Measurements from ENCODE around the gene SKIDA1. TPM values are rescaled to one million over a fixed set of nuclear protein-coding genes. Genes with fewer than 3 reads are reported as not detected.

Gene SKIDA1
- total RNA-seq, 6 donors from 2014 or later, result under 0.01 to 1.6 (median 0.86) TPM

- Histone ChIP-seq H3K27ac (peak overlapping the region in 1 of 4 donors; percentile 49), H3K4me1 (peaks cover 0 to 18% (median 3%) of the 10 kb centered on the region in 4 donors), H3K4me3 (peak overlapping the region in 3 of 4 donors; percentile 33 to 48 (median 47)), H3K27me3 (peaks cover 0 to 2% (median 0%) of the 10 kb centered on the region in 4 donors), H3K9me3 (no peaks in the 10 kb centered on the region), H3K36me3 (no peaks in the 10 kb centered on the region)
- DNase-seq (peak in 1 of 2 donors; percentile 83), ATAC-seq (ENCODE audit: low FRiP score in 2 of 2) (peak in 1 of 2 donors; percentile 38)
- TF ChIP-seq POLR2A (IDR thresholded peaks at IDR 0.05), result no peak
- no peak for TF ChIP-seq EP300 (IDR thresholded peaks at IDR 0.05)
- WGBS, 2 donors, result 35 to 46% methylated on average over 16 to 31 of the region's 39 CpGs
These were observed 15.0 kb downstream of the SKIDA1 start for GRCh38 chr10:21510241-21511094.

GRCh38 chr10:21509341-21510240 lies 15.9 kb downstream of the SKIDA1 start:
- peak overlapping the region in 3 of 4 donors; percentile 33 to 48 (median 47) for H3K4me3 ChIP-seq
- ATAC-seq (ENCODE audit: low FRiP score in 2 of 2), result peak in 1 of 2 donors; percentile 36
- peak in 1 of 2 donors; percentile 82 for DNase-seq
- 84 to 89% methylated on average over 37 to 58 of the region's 58 CpGs for WGBS, 2 donors
- peaks cover 0 to 2% (median 0%) of the 10 kb centered on the region in 4 donors for H3K27me3 ChIP-seq
- no peaks in the 10 kb centered on the region for H3K9me3 ChIP-seq
- TF ChIP-seq POLR2A (IDR thresholded peaks at IDR 0.05) (no peak), POLR2AphosphoS5 (IDR thresholded peaks at IDR 0.05) (no peak), EP300 (IDR thresholded peaks at IDR 0.05) (no peak), CTCF (IDR thresholded peaks at IDR 0.05) (no peak)
- peak overlapping the region in 1 of 4 donors; percentile 49 for H3K27ac ChIP-seq
- H3K36me3 ChIP-seq, result no peaks in the 10 kb centered on the region
- H3K4me1 ChIP-seq, result peaks cover 0 to 14% (median 2%) of the 10 kb centered on the region in 4 donors

- Histone ChIP-seq H3K27me3 (peaks cover 0 to 2% (median 0%) of the 10 kb centered on the region in 4 donors), H3K4me1 (peaks cover 0 to 14% (median 2%) of the 10 kb centered on the region in 4 donors), H3K9me3 (no peaks in the 10 kb centered on the region), H3K36me3 (no peaks in the 10 kb centered on the region), H3K4me3 (no peak overlapping the region), H3K27ac (no peak overlapping the region)
- peak; percentile 10 to 54 for ATAC-seq (ENCODE audit: low FRiP score in 2 of 2)
- whole genome bisulfite sequencing, 2 donors, result 94 to 95% methylated on average over 36 to 43 of the region's 43 CpGs
- TF ChIP-seq EP300 (IDR thresholded peaks at IDR 0.05) (no peak), CTCF (IDR thresholded peaks at IDR 0.05) (no peak), POLR2AphosphoS5 (IDR thresholded peaks at IDR 0.05) (no peak), POLR2A (IDR thresholded peaks at IDR 0.05) (no peak)
- DNase-seq, result peak in 1 of 2 donors; percentile 82
These were observed 16.7 kb downstream of the SKIDA1 start for GRCh38 chr10:21508706-21509331.

- H3K36me3 ChIP-seq, result no peaks in the 10 kb centered on the region
- no peaks in the 10 kb centered on the region for H3K9me3 ChIP-seq
- no peak for TF ChIP-seq POLR2AphosphoS5 (IDR thresholded peaks at IDR 0.05)
- DNase-seq (no peak), ATAC-seq (ENCODE audit: low FRiP score in 2 of 2) (no peak)
- no peak overlapping the region for H3K27ac ChIP-seq
- 78 to 86% methylated on average over 21 of the region's 21 CpGs for WGBS, 2 donors
- peaks cover 0 to 14% (median 2%) of the 10 kb centered on the region in 4 donors for H3K4me1 ChIP-seq
- H3K4me3 ChIP-seq, result no peak overlapping the region
- H3K27me3 ChIP-seq, result peaks cover 0 to 2% (median 0%) of the 10 kb centered on the region in 4 donors
These were observed 18.3 kb downstream of the SKIDA1 start for GRCh38 chr10:21507150-21507549.

- peaks cover 0 to 2% (median 0%) of the 10 kb centered on the region in 4 donors for H3K27me3 ChIP-seq
- ATAC-seq (ENCODE audit: low FRiP score in 2 of 2) (no peak), DNase-seq (no peak)
- no peaks in the 10 kb centered on the region for H3K36me3 ChIP-seq
- no peak overlapping the region for H3K27ac ChIP-seq
- TF ChIP-seq POLR2AphosphoS5 (IDR thresholded peaks at IDR 0.05), result no peak
- TF ChIP-seq CTCF (IDR thresholded peaks at IDR 0.05), result no peak
- TF ChIP-seq EP300 (IDR thresholded peaks at IDR 0.05), result no peak
- TF ChIP-seq POLR2A (IDR thresholded peaks at IDR 0.05), result no peak
- peaks cover 0 to 14% (median 2%) of the 10 kb centered on the region in 4 donors for H3K4me1 ChIP-seq
- WGBS, 2 donors, result 48 to 61% methylated on average over 3 of the region's 3 CpGs
- no peaks in the 10 kb centered on the region for H3K9me3 ChIP-seq
- no peak overlapping the region for H3K4me3 ChIP-seq
These were observed 19.1 kb downstream of the SKIDA1 start for GRCh38 chr10:21506351-21506750.
